ENCODE results near the gene TNK2.

DNA sequence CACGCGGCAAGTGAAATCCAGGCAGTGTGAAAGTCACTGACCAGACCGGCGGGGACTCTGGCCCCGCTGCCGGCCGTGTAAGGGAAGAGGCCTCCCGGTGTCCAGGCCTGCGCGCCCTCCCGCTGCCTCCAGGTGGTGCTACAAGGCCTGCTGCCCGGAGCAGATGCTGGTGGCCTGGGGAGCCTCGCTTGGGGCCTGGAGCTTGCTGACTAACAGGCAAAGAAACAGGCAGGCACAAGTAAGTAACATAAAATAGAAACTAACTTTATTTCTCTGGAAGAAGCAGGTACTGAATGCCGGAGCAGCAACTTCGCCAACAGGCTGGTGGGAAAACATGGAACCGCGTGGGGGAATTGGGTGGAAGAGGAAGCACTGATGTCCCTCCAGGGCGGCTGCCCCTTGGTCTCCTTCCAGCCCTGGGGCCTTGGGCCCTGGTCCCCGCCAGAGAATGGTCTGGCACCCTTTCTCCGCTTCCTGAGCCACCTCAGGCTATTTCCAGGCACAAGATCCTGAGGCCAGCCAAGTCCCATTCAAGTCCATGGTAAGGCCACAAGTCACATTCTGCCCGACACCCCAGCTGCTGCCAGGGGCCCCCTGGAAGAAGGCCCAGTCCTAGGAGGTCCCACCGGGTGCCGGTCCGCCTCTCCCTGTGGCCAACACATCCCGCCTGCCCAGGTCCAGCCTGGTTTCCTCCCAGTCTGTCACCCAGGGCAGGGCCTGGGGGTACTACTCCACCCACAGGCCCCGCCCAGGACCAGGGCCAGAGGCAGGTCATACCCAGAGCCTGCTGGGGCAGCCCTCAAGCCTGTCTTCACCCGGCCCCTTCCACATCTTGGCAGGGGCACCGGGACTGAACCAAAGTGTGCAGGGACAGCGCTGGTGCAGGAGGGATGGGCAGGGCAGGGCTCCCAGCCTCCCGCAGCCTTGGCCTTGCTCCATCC, 45.0 kb downstream of the TNK2 start:
- TF ChIP-seq POLR2A (IDR thresholded peaks at IDR 0.05) = no peak
- TF ChIP-seq CTCF (IDR thresholded peaks at IDR 0.05) = peak; percentile 79 to 92 (median 90)

Data from body of pancreas (tissue), 4 donors.